ENCODE measurements around the gene DDX59. TPM values are rescaled to one million over a fixed set of nuclear protein-coding genes. Genes with fewer than 3 reads are reported as not detected.

The DDX59 gene
- polyA plus RNA-seq, 3 donors = 14.3 to 18.6 (median 14.9) TPM

DNA sequence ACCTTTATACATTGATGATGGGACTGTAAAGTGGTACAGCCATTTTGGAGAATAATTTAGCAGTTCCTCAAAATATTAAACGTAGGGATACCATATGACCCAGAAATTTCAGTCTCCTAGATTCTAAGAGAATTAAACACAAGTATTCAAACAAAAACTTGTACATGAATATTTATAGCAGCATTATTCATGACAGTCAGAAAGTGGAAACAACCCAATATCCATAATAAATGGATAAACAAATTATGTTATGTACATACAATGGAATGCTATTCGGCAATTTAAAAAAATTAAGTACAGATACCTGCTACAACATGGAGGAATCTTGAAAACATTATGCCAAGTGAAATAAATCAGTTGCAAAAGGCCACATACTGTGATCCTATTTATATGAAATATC, 16.9 kb upstream of the DDX59 start:
- Histone ChIP-seq H3K27me3 (ENCODE audit: control insufficient read depth in 2 of 2, insufficient read depth in 2 of 2, low read length in 2 of 2) (no peaks in the 10 kb centered on the region), H3K36me3 (replicated peaks in 1 of 2; ENCODE audit: control insufficient read depth in 1 of 2, insufficient read depth in 2 of 2, low read length in 2 of 2) (no peaks in the 10 kb centered on the region), H3K4me1 (ENCODE audit: control insufficient read depth in 1 of 2, insufficient read depth in 2 of 2, low read length in 2 of 2) (no peaks in the 10 kb centered on the region), H3K9ac (ENCODE audit: insufficient read depth, low read length, poor library complexity, severe bottlenecking) (no peak overlapping the region), H3K4me3 (replicated peaks in 1 of 3; ENCODE audit: low read depth in 2 of 3, low read length in 3 of 3) (no peak overlapping the region), H3K79me2 (ENCODE audit: insufficient read depth, low read length) (no peaks in the 10 kb centered on the region), H4K20me1 (ENCODE audit: insufficient read depth, low read length) (no peaks in the 10 kb centered on the region), H3K27ac (ENCODE audit: low read depth in 1 of 2, low read length in 2 of 2) (no peak overlapping the region), H3K4me2 (replicated peaks; ENCODE audit: extremely low read depth, low read length, poor library complexity, severe bottlenecking) (no peak overlapping the region), H3K9me3 (replicated peaks in 1 of 2; ENCODE audit: control insufficient read depth in 1 of 2, insufficient read depth in 1 of 2, low read length in 2 of 2) (no peaks in the 10 kb centered on the region), H2AFZ (ENCODE audit: insufficient read depth, low read depth, low read length, poor library complexity, severe bottlenecking) (no peak overlapping the region)
- TF ChIP-seq, protein P1, sequence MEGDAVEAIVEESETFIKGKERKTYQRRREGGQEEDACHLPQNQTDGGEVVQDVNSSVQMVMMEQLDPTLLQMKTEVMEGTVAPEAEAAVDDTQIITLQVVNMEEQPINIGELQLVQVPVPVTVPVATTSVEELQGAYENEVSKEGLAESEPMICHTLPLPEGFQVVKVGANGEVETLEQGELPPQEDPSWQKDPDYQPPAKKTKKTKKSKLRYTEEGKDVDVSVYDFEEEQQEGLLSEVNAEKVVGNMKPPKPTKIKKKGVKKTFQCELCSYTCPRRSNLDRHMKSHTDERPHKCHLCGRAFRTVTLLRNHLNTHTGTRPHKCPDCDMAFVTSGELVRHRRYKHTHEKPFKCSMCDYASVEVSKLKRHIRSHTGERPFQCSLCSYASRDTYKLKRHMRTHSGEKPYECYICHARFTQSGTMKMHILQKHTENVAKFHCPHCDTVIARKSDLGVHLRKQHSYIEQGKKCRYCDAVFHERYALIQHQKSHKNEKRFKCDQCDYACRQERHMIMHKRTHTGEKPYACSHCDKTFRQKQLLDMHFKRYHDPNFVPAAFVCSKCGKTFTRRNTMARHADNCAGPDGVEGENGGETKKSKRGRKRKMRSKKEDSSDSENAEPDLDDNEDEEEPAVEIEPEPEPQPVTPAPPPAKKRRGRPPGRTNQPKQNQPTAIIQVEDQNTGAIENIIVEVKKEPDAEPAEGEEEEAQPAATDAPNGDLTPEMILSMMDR (IDR thresholded peaks at IDR 0.05) = no peak
- intact Hi-C loops (cut with micrococcal nuclease) = no loop called here
- Mint-ChIP-seq H3K36me3 (no peaks in the 10 kb centered on the region), H3K27me3 (ENCODE audit: low read depth in 3 of 3) (peaks cover 0 to 2% (median 1%) of the 10 kb centered on the region in 3 donors), H3K4me3 (no peak overlapping the region), H3K27ac (no peak overlapping the region), H3K9me3 (no peaks in the 10 kb centered on the region), H3K4me1 (no peaks in the 10 kb centered on the region)
- no peak for DNase-seq
- WGBS (ENCODE audit: insufficient coverage) = no CpG with 5 or more reads among the region's 2 CpGs

DNA sequence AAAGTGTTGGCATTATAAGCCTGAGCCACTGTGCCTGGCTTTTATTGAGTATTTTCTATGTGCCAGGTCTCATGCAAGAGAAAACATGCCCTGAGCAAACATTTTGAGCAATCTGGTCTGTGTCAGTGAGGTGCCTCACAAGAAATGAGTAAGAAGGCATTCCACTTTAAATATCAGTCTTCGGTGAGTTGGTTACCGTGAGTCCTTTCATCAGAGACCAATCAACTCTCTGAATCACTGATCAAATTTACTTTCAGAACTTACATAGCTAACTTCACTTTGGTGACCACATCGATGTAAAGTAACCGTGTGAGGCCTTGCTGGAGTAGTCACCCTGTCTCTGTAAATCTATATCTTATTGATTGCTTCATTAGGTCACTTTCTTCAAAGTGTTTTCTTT, 14.3 kb upstream of the DDX59 start:
- H3K36me3 Mint-ChIP-seq = no peaks in the 10 kb centered on the region
- intact Hi-C loops (cut with micrococcal nuclease) = no loop called here
- no peaks in the 10 kb centered on the region for H3K9me3 Mint-ChIP-seq
- Histone ChIP-seq H3K79me2 (ENCODE audit: insufficient read depth, low read length) (no peaks in the 10 kb centered on the region), H4K20me1 (ENCODE audit: insufficient read depth, low read length) (no peaks in the 10 kb centered on the region), H3K36me3 (replicated peaks in 1 of 2; ENCODE audit: control insufficient read depth in 1 of 2, insufficient read depth in 2 of 2, low read length in 2 of 2) (no peaks in the 10 kb centered on the region), H3K9me3 (replicated peaks in 1 of 2; ENCODE audit: control insufficient read depth in 1 of 2, insufficient read depth in 1 of 2, low read length in 2 of 2) (no peaks in the 10 kb centered on the region), H3K27ac (ENCODE audit: low read depth in 1 of 2, low read length in 2 of 2) (no peak overlapping the region), H2AFZ (ENCODE audit: insufficient read depth, low read depth, low read length, poor library complexity, severe bottlenecking) (no peak overlapping the region), H3K4me3 (replicated peaks in 1 of 3; ENCODE audit: low read depth in 2 of 3, low read length in 3 of 3) (no peak overlapping the region), H3K4me2 (replicated peaks; ENCODE audit: extremely low read depth, low read length, poor library complexity, severe bottlenecking) (no peak overlapping the region), H3K9ac (ENCODE audit: insufficient read depth, low read length, poor library complexity, severe bottlenecking) (no peak overlapping the region), H3K4me1 (ENCODE audit: control insufficient read depth in 1 of 2, insufficient read depth in 2 of 2, low read length in 2 of 2) (no peaks in the 10 kb centered on the region), H3K27me3 (ENCODE audit: control insufficient read depth in 2 of 2, insufficient read depth in 2 of 2, low read length in 2 of 2) (no peaks in the 10 kb centered on the region)
- WGBS (ENCODE audit: insufficient coverage) = 80% methylated on average over 1 of the region's 4 CpGs
- DNase-seq = no peak
- no peak overlapping the region for H3K4me3 Mint-ChIP-seq
- peaks cover 0 to 4% (median 0%) of the 10 kb centered on the region in 3 donors for H3K27me3 Mint-ChIP-seq (ENCODE audit: low read depth in 3 of 3)
- H3K27ac Mint-ChIP-seq = no peak overlapping the region
- TF ChIP-seq, protein P1 (IDR thresholded peaks at IDR 0.05) = no peak
- H3K4me1 Mint-ChIP-seq = no peaks in the 10 kb centered on the region
